ENCODE results near the gene RBL1.
A peak's percentile ranks its signal among the peaks of the same experiment; 100 is the strongest.

The RBL1 gene

DNA sequence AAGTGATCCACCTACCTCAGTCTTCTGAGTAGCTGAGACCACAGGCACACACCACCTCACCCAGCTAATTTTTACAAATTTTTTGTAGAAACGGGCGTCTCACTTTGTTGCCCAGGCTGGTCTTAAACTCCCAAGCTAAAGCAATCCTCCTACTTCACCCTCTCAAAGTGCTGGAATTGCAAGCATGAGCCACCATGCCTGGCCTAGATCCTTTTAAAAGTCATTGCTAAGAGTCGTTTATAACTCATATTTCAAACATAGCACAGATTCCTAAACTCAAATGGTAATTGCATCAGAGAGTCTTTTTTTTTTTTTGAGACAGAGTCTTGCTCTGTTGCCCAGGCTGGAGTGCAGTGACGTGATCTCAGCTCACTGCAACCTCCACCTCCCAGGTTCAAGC is 136.6 kb downstream of the RBL1 start:
- H3K27ac ChIP-seq, result no peak overlapping the region
- no peak for TF ChIP-seq CTCF (IDR thresholded peaks at IDR 0.05)
- DNase-seq (ENCODE audit: low spot score), result no peak

DNA sequence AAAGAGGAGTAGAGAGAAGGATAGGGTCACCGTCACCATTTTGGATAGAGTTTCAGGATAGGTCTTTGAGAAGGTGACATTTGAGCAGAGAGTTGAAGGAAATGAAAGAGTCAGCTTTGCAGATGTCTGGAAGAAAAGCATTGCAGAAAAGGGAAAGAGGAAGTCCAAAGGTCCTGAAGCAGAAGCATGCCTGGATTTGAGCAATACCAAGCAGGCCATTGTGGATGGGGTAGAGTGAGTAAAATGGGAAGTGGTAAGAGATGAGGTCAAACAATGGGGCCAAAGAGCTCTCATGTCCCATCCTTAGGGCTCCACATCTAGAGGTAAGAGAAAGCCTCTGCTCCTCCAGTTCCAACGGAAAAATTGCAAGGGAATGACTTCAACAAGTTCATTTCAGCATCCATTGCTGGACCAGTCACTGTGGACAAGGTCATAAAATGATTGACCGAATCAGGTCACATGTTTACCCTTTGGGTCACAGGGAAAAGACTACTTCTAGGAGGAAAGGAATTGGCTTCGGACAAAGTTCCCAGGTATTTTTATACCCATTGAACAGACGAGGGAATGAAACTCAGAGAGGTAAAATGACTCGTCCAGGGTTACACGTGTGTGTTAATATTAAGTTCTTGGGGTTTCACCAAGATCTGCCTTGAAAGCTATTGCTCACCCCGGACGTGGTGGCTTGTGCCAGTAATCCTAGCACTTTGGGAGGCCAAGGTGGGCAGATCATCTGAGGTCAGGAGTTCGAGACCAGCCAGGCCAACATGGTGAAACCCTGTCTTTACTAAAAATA is 137.7 kb downstream of the RBL1 start:
- Histone ChIP-seq H3K27ac (peak overlapping the region in 1 of 2 donors; percentile 23), H3K4me3 (no peak overlapping the region)
- DNase-seq (ENCODE audit: low spot score), result no peak
- no peak for TF ChIP-seq CTCF (IDR thresholded peaks at IDR 0.05)

More for the DNA sequence above, 136.6 kb downstream of the RBL1 start:
- no peak overlapping the region for H3K4me3 ChIP-seq

GRCh38 chr20:36956674-36957073 is 139.1 kb downstream of the RBL1 start:
- TF ChIP-seq CTCF (IDR thresholded peaks at IDR 0.05), result no peak
- no peak for DNase-seq (ENCODE audit: low spot score)
- H3K27ac ChIP-seq, result no peak overlapping the region
- H3K4me3 ChIP-seq, result no peak overlapping the region

GRCh38 chr20:36956016-36956415 is 139.8 kb downstream of the RBL1 start:
- Histone ChIP-seq H3K4me3 (no peak overlapping the region), H3K27ac (no peak overlapping the region)
- no peak for TF ChIP-seq CTCF (IDR thresholded peaks at IDR 0.05)
- no peak for DNase-seq (ENCODE audit: low spot score)

DNA sequence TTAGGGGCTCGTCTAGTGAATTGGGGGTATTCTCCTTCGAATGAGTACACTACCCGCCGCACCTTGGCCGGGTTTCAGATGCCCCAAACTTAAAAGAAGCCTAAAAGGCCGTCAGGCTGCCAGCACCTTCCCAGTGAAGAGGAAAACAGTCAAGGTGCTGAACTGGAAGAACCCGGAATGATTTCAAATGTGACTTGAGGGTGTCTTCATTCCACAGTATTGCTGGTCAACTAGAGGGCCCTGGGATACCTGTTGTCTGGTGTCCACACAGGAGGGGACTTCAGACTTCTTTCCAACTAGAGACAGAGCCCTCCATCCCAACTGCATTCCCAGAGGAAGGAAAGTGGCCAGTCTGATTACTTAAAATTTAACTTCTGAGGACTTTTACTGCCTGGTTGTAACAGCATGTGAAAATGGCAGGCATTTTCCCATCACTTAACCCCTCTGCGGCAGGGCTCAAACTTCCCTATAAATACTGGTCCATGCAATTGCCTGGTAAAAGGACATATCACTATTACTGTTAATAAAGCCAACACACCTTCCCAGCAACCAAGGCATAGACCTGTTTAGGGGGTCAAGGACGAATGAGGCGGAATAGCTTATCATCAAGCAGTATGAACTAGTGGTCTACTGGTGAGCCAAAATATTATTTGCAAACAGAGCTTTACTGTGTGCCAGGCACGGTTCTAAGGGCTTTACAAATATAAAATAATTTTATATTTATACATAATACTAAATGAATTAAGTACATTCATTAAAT is 143.6 kb downstream of the RBL1 start:
- Histone ChIP-seq H3K4me3 (peak overlapping the region; percentile 90), H3K27ac (peak overlapping the region; percentile 69 to 95)
- TF ChIP-seq CTCF (IDR thresholded peaks at IDR 0.05), result no peak
- no peak for DNase-seq (ENCODE audit: low spot score)

- Histone ChIP-seq H3K4me3 (peak within 1 kb of the TSS; percentile 90), H3K27ac (peak within 1 kb of the TSS; percentile 75 to 95)
- no peak for TF ChIP-seq CTCF (IDR thresholded peaks at IDR 0.05)
- DNase-seq (ENCODE audit: low spot score), result peak; percentile 99
These were observed 144.4 kb downstream of the RBL1 start, which contains the start of gene SAMHD1 for GRCh38 chr20:36951198-36951978. TSS of gene SAMHD1 (minus strand) at chr20:36951708. CDS start at chr20:36951643, 65 bp downstream.

Data from coronary artery (tissue), 2 donors.